Measurements from ENCODE around the gene DGKB. TPM values are rescaled to one million over a fixed set of nuclear protein-coding genes. Genes with fewer than 3 reads are reported as not detected.
A peak's percentile ranks its signal among the peaks of the same experiment; 100 is the strongest.

DGKB gene
- polyA plus RNA-seq, 1 of the 3 experiments (the other 2 are of a cell fraction) = 2.1 TPM

GRCh38 chr7:14381306-14381705 lies 521.2 kb downstream of the DGKB start:
- Histone ChIP-seq H3K9ac (no peak overlapping the region), H3K4me1 (ENCODE audit: control insufficient read depth in 1 of 2, insufficient read depth in 2 of 2, low read depth in 1 of 2, low read length in 1 of 2) (no peaks in the 10 kb centered on the region), H3K9me2 (no peaks in the 10 kb centered on the region), H3K36me3 (replicated peaks in 1 of 2; ENCODE audit: control insufficient read depth in 1 of 2, insufficient read depth in 2 of 2, low read length in 1 of 2) (no peaks in the 10 kb centered on the region), H3K27ac (ENCODE audit: low read depth in 2 of 2, low read length in 1 of 2) (no peak overlapping the region), H3K4me3 (ENCODE audit: low read depth in 2 of 2, low read length in 1 of 2) (no peak overlapping the region), H3K4me2 (no peak overlapping the region), H3K27me3 (ENCODE audit: insufficient read depth) (no peaks in the 10 kb centered on the region), H4K20me1 (ENCODE audit: insufficient read depth) (no peaks in the 10 kb centered on the region), H3F3A (replicated peaks; ENCODE audit: insufficient read depth) (no peaks in the 10 kb centered on the region), H2AFZ (ENCODE audit: low read depth) (no peak overlapping the region), H3K79me2 (ENCODE audit: insufficient read depth) (no peaks in the 10 kb centered on the region), H3K9me3 (no peaks in the 10 kb centered on the region)
- CTCF ChIA-PET = interaction anchor here (0.8 to 1.5 kb wide), 2 partner anchors 11 to 76 kb away, joined by 3 to 6 read pairs; no protein-coding TSS in a partner anchor
- POLR2A ChIA-PET = no interaction called here
- TF ChIP-seq FOSL2 (IDR thresholded peaks at IDR 0.05; ENCODE audit: borderline replicate concordance, low read depth) (peak; percentile 6; the same call in 1 of the 2 replicates), MXI1 (IDR thresholded peaks at IDR 0.05; ENCODE audit: low read depth, low read length) (no peak)
- DNase-seq = no peak
- WGBS (ENCODE audit: low lambda C conversion rate) = 77% methylated on average over 3 of the region's 3 CpGs

- no peak for DNase-seq
- CTCF ChIA-PET = interaction anchor here (1.5 kb wide), 1 partner anchor 10 kb away, joined by 6 read pairs; no protein-coding TSS in a partner anchor
- TF ChIP-seq ZBTB33 (IDR thresholded peaks at IDR 0.05; ENCODE audit: borderline replicate concordance, low read depth) = no peak
- TF ChIP-seq TCF12 (IDR thresholded peaks at IDR 0.05) = no peak
- no peak for TF ChIP-seq MEF2A (IDR thresholded peaks at IDR 0.05; ENCODE audit: borderline replicate concordance, low read depth)
- no peak for TF ChIP-seq CTCF (IDR thresholded peaks at IDR 0.05)
- no peak for TF ChIP-seq REST (IDR thresholded peaks at IDR 0.05; ENCODE audit: low read depth, low read length)
- TF ChIP-seq POLR2AphosphoS5 (IDR thresholded peaks at IDR 0.05; ENCODE audit: low read depth, low read length) = no peak
- TF ChIP-seq GABPA (IDR thresholded peaks at IDR 0.05; ENCODE audit: low read depth) = no peak
- no peak for TF ChIP-seq SMC3 (IDR thresholded peaks at IDR 0.05; ENCODE audit: low read depth, low read length)
- no peak for TF ChIP-seq USF2 (IDR thresholded peaks at IDR 0.05; ENCODE audit: borderline replicate concordance, low read depth, low read length)
- TF ChIP-seq GATA2 (CRISPR knock-in tag; IDR thresholded peaks at IDR 0.05) = no peak
- no peak for TF ChIP-seq RAD21 (IDR thresholded peaks at IDR 0.05; ENCODE audit: low read length)
- TF ChIP-seq IRF3 (IDR thresholded peaks at IDR 0.05; ENCODE audit: low read depth, low read length) = no peak
- TF ChIP-seq FOSL2 (IDR thresholded peaks at IDR 0.05; ENCODE audit: borderline replicate concordance, low read depth) = no peak
- TF ChIP-seq CHD2 (IDR thresholded peaks at IDR 0.05; ENCODE audit: low read length, partially characterized antibody) = no peak
- TF ChIP-seq SIN3A (IDR thresholded peaks at IDR 0.05; ENCODE audit: borderline replicate concordance, low read depth, low read length) = no peak
- TF ChIP-seq TAF1 (IDR thresholded peaks at IDR 0.05; ENCODE audit: borderline replicate concordance, low read depth, low read length) = no peak
Observed at GRCh38 chr7:14380881-14381280, 521.7 kb downstream of the DGKB start.

More at GRCh38 chr7:14380881-14381280, 521.7 kb downstream of the DGKB start:
- Histone ChIP-seq H3F3A (replicated peaks; ENCODE audit: insufficient read depth) (no peaks in the 10 kb centered on the region), H3K27me3 (ENCODE audit: insufficient read depth) (no peaks in the 10 kb centered on the region), H3K4me1 (ENCODE audit: control insufficient read depth in 1 of 2, insufficient read depth in 2 of 2, low read depth in 1 of 2, low read length in 1 of 2) (no peaks in the 10 kb centered on the region; a peak in 1 of 4 replicates), H3K9ac (no peak overlapping the region), H3K36me3 (replicated peaks in 1 of 2; ENCODE audit: control insufficient read depth in 1 of 2, insufficient read depth in 2 of 2, low read length in 1 of 2) (no peaks in the 10 kb centered on the region), H4K20me1 (ENCODE audit: insufficient read depth) (no peaks in the 10 kb centered on the region), H2AFZ (ENCODE audit: low read depth) (no peak overlapping the region), H3K4me2 (no peak overlapping the region), H3K79me2 (ENCODE audit: insufficient read depth) (no peaks in the 10 kb centered on the region), H3K9me3 (no peaks in the 10 kb centered on the region), H3K27ac (ENCODE audit: low read depth in 2 of 2, low read length in 1 of 2) (no peak overlapping the region), H3K9me2 (no peaks in the 10 kb centered on the region), H3K4me3 (ENCODE audit: low read depth in 2 of 2, low read length in 1 of 2) (no peak overlapping the region)
- WGBS (ENCODE audit: low lambda C conversion rate) = 94% methylated on average over 3 of the region's 3 CpGs
- POLR2A ChIA-PET = no interaction called here

Measured in SK-N-SH (cell line).